OCI-LY3 (cell line): ENCODE data around the gene TMEM51.

Experiments used
- H2AFZ ChIP-seq: fragments of 200-600, 300-600 bp; shearing (Covaris generic); 2 replicates; pipeline ENCODE4 v1.6.0; 2014; ENCODE audit warnings: antibody characterized with exemption, low read depth, low read length
- H3K27ac ChIP-seq: fragments of 200-600, 300-600 bp; sonication (generic); 2 replicates; pipeline ENCODE4 v1.5.1; 2014; ENCODE audit warnings: mild to moderate bottlenecking, low read length, moderate library complexity, mixed read lengths
- H3K27me3 ChIP-seq: fragments of 200-600, 300-600 bp; sonication (generic); 2 replicates; pipeline ENCODE4 v1.6.1; 2014; ENCODE audit warnings: low read depth, low read length, mixed read lengths
- H3K36me3 ChIP-seq: fragments of 200-600, 300-600 bp; sonication (generic); replicated peaks from 2 replicates; pipeline ENCODE3; 2014; ENCODE audit warnings: low read depth, low read length, mixed read lengths
- H3K4me1 ChIP-seq: fragments of 300-600, 200-600 bp; sonication (generic); 2 replicates; pipeline ENCODE4 v1.6.1; 2014; ENCODE audit warnings: low read length, mixed read lengths
- H3K4me2 ChIP-seq: fragments of 200-600, 300-600 bp; sonication (generic); 2 replicates; pipeline ENCODE4 v1.6.1; 2014; ENCODE audit warnings: low read length, mixed read lengths
- H3K4me3 ChIP-seq: fragments of 300-600, 200-600 bp; sonication (generic); 2 replicates; pipeline ENCODE4 v1.5.1; 2014; ENCODE audit warnings: antibody characterized with exemption, mild to moderate bottlenecking, low read length, moderate library complexity
- H3K79me2 ChIP-seq: fragments of 300-600, 200-600 bp; shearing (Covaris generic); 2 replicates; pipeline ENCODE4 v1.6.1; 2014; ENCODE audit warnings: mild to moderate bottlenecking, low read length, mixed read lengths
- H3K9ac ChIP-seq: fragments of 300-600, 200-600 bp; shearing (Covaris generic); 2 replicates; pipeline ENCODE4 v1.6.0; 2014; ENCODE audit warnings: mild to moderate bottlenecking, low read length, moderate library complexity
- H3K9me3 ChIP-seq: fragments of 200-600, 300-600 bp; shearing (Covaris generic); 2 replicates; pipeline ENCODE4 v1.6.1; 2014; ENCODE audit warnings: low read length, mixed read lengths; ENCODE audit not compliant: insufficient read depth
- H4K20me1 ChIP-seq: fragments of 200-600, 300-600 bp; sonication (generic); 2 replicates; pipeline ENCODE4 v1.6.1; 2016; ENCODE audit warnings: low read length, mixed read lengths; ENCODE audit not compliant: insufficient read depth
- EZH2phosphoT487 ChIP-seq: fragments of 200-600 bp; shearing (Covaris generic); IDR thresholded peaks from 2 replicates; pipeline ENCODE4 v1.6.1; 2018; ENCODE audit warnings: antibody characterized with exemption, mixed run types, low read depth
- TF ChIP-seq, protein P1 (sequence below): fragments of 200-600, 300-600 bp; sonication (generic); IDR thresholded peaks from 2 replicates; pipeline ENCODE4 v1.5.1; 2014; ENCODE audit warnings: antibody characterized with exemption, low read length, low read depth

The TMEM51 gene

GRCh38 chr1:15160626-15161025, 7.1 kb downstream of the TMEM51 start:
- TF ChIP-seq EZH2phosphoT487 = no peak
- TF ChIP-seq, protein P1, sequence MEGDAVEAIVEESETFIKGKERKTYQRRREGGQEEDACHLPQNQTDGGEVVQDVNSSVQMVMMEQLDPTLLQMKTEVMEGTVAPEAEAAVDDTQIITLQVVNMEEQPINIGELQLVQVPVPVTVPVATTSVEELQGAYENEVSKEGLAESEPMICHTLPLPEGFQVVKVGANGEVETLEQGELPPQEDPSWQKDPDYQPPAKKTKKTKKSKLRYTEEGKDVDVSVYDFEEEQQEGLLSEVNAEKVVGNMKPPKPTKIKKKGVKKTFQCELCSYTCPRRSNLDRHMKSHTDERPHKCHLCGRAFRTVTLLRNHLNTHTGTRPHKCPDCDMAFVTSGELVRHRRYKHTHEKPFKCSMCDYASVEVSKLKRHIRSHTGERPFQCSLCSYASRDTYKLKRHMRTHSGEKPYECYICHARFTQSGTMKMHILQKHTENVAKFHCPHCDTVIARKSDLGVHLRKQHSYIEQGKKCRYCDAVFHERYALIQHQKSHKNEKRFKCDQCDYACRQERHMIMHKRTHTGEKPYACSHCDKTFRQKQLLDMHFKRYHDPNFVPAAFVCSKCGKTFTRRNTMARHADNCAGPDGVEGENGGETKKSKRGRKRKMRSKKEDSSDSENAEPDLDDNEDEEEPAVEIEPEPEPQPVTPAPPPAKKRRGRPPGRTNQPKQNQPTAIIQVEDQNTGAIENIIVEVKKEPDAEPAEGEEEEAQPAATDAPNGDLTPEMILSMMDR = no peak
- H2AFZ ChIP-seq = no peak overlapping the region
- H3K9ac ChIP-seq = no peak overlapping the region
- H3K4me2 ChIP-seq = no peak overlapping the region
- H3K9me3 ChIP-seq = no peaks in the 10 kb centered on the region
- peaks cover 16% of the 10 kb centered on the region for H3K4me1 ChIP-seq
- no peak overlapping the region for H3K27ac ChIP-seq
- H4K20me1 ChIP-seq = no peaks in the 10 kb centered on the region
- H3K79me2 ChIP-seq = no peaks in the 10 kb centered on the region
- H3K4me3 ChIP-seq = no peak overlapping the region
- H3K36me3 ChIP-seq = no peaks in the 10 kb centered on the region
- H3K27me3 ChIP-seq = no peaks in the 10 kb centered on the region

GRCh38 chr1:15167386-15167785, 13.8 kb downstream of the TMEM51 start:
- Histone ChIP-seq H3K9ac (no peak overlapping the region), H4K20me1 (no peaks in the 10 kb centered on the region), H3K79me2 (no peaks in the 10 kb centered on the region), H3K27me3 (no peaks in the 10 kb centered on the region), H3K4me3 (no peak overlapping the region), H3K9me3 (no peaks in the 10 kb centered on the region), H3K4me2 (no peak overlapping the region), H3K4me1 (peaks cover 5% of the 10 kb centered on the region; the same call in 1 of the 2 replicates), H2AFZ (no peak overlapping the region), H3K27ac (no peak overlapping the region), H3K36me3 (no peaks in the 10 kb centered on the region)
- TF ChIP-seq EZH2phosphoT487 = no peak
- TF ChIP-seq, protein P1 = no peak

GRCh38 chr1:15168479-15168878, 14.9 kb downstream of the TMEM51 start:
- Histone ChIP-seq H3K36me3 (no peaks in the 10 kb centered on the region), H3K9ac (no peak overlapping the region), H3K4me3 (no peak overlapping the region), H4K20me1 (no peaks in the 10 kb centered on the region), H3K27ac (no peak overlapping the region), H3K4me2 (peak overlapping the region; percentile 11; the same call in 1 of the 2 replicates), H3K4me1 (peaks cover 5% of the 10 kb centered on the region; the same call in 1 of the 2 replicates), H2AFZ (no peak overlapping the region), H3K79me2 (no peaks in the 10 kb centered on the region), H3K9me3 (no peaks in the 10 kb centered on the region), H3K27me3 (no peaks in the 10 kb centered on the region)
- TF ChIP-seq, protein P1 = no peak
- no peak for TF ChIP-seq EZH2phosphoT487

- no peak overlapping the region for H3K9ac ChIP-seq
- H4K20me1 ChIP-seq = no peaks in the 10 kb centered on the region
- no peaks in the 10 kb centered on the region for H3K79me2 ChIP-seq
- no peaks in the 10 kb centered on the region for H3K36me3 ChIP-seq
- peaks cover 5% of the 10 kb centered on the region; the same call in 1 of the 2 replicates for H3K4me1 ChIP-seq
- no peaks in the 10 kb centered on the region for H3K27me3 ChIP-seq
- no peak overlapping the region for H3K4me2 ChIP-seq
- TF ChIP-seq, protein P1 = no peak
- TF ChIP-seq EZH2phosphoT487 = no peak
- no peak overlapping the region for H3K4me3 ChIP-seq
- H3K9me3 ChIP-seq = no peaks in the 10 kb centered on the region
- H3K27ac ChIP-seq = no peak overlapping the region
- H2AFZ ChIP-seq = no peak overlapping the region
These were observed 16.5 kb downstream of the TMEM51 start for GRCh38 chr1:15170071-15170470.
